ENCODE results near the gene SLC38A3. TPM values are rescaled to one million over a fixed set of nuclear protein-coding genes. Genes with fewer than 3 reads are reported as not detected.

SLC38A3 gene
- total and polyA plus RNA-seq, 2 experiments from 2014 or later: 0.28 to 1.3 TPM

GRCh38 chr3:50155891-50156290, 49.2 kb upstream of the SLC38A3 start:
- H3K4me1 Mint-ChIP-seq: peaks cover 66% of the 10 kb centered on the region
- peak overlapping the region; percentile 89 for H3K4me3 Mint-ChIP-seq
- H3K36me3 ChIP-seq (ENCODE audit: insufficient read depth): no peaks in the 10 kb centered on the region
- peaks cover 30% of the 10 kb centered on the region for H3K27me3 Mint-ChIP-seq (ENCODE audit: insufficient read depth, low read depth, poor library complexity)
- H3K4me3 ChIP-seq: peak overlapping the region; percentile 91
- H3K4me2 ChIP-seq: peak overlapping the region; percentile 99
- ATAC-seq (peak; percentile 1; the same call in 2 of the 3 replicates), DNase-seq (ENCODE audit: low spot score) (peak; percentile 39)
- no peaks in the 10 kb centered on the region for H3K9me3 Mint-ChIP-seq
- no peaks in the 10 kb centered on the region; the same call in 1 of the 2 replicates for H3K9me2 ChIP-seq (ENCODE audit: insufficient read depth)
- peaks cover 43% of the 10 kb centered on the region for H3K4me1 ChIP-seq (ENCODE audit: insufficient read depth)
- no peak for TF ChIP-seq STAT1 (IDR thresholded peaks at IDR 0.05; ENCODE audit: unreplicated experiment)
- TF ChIP-seq CREB1 (CRISPR knock-in tag; IDR thresholded peaks at IDR 0.05; ENCODE audit: low read depth): no peak
- no peak for TF ChIP-seq ZNF462 (CRISPR knock-in tag; IDR thresholded peaks at IDR 0.05)
- no peak for TF ChIP-seq POLR2AphosphoS5 (IDR thresholded peaks at IDR 0.05; ENCODE audit: low read depth)
- TF ChIP-seq ZNF331 (CRISPR knock-in tag; IDR thresholded peaks at IDR 0.05; ENCODE audit: low read depth): no peak
- TF ChIP-seq NANOG (IDR thresholded peaks at IDR 0.05; ENCODE audit: borderline replicate concordance): no peak
- no peak for TF ChIP-seq ETS1 (IDR thresholded peaks at IDR 0.05)
- no peak for TF ChIP-seq EZH2phosphoT487 (IDR thresholded peaks at IDR 0.05; ENCODE audit: unreplicated experiment)
- no peak for TF ChIP-seq JUNB (IDR thresholded peaks at IDR 0.05; ENCODE audit: unreplicated experiment)
- peaks cover 9% of the 10 kb centered on the region; the same call in 1 of the 2 replicates for H3F3A ChIP-seq (replicated peaks; ENCODE audit: low read depth)
- H2AFZ ChIP-seq: 0 out of 2 replicates have a peak overlapping the region, but pooled peaks have one; percentile 28
- H3K27ac ChIP-seq (ENCODE audit: low read depth): no peak overlapping the region
- H3K79me2 ChIP-seq (replicated peaks; ENCODE audit: insufficient read depth): peaks cover 32% of the 10 kb centered on the region
- H3K36me3 Mint-ChIP-seq (ENCODE audit: low read depth): peaks cover 13% of the 10 kb centered on the region; the same call in 1 of the 3 replicates
- H3K27ac Mint-ChIP-seq: no peak overlapping the region
- peaks cover 7% of the 10 kb centered on the region; the same call in 1 of the 2 replicates for H4K20me1 ChIP-seq (replicated peaks; ENCODE audit: insufficient read depth)
- peaks cover 21% of the 10 kb centered on the region for H3K27me3 ChIP-seq (ENCODE audit: insufficient read depth)

Data from GM23338 (cell line).